Activated CD4-positive, alpha-beta T cell treated with anti-CD3 and anti-CD28 coated beads, Interleukin-2, amount 50 U/mL, for 4 hours (primary cell): ENCODE measurements around the gene SLC39A13.
A peak's percentile ranks its signal among the peaks of the same experiment; 100 is the strongest.

Source experiments
- DNase-seq, 2 experiments: peaks; one replicate each; pipeline ENCODE4 v3.0.0-alpha.2; 2020

SLC39A13 gene

DNA sequence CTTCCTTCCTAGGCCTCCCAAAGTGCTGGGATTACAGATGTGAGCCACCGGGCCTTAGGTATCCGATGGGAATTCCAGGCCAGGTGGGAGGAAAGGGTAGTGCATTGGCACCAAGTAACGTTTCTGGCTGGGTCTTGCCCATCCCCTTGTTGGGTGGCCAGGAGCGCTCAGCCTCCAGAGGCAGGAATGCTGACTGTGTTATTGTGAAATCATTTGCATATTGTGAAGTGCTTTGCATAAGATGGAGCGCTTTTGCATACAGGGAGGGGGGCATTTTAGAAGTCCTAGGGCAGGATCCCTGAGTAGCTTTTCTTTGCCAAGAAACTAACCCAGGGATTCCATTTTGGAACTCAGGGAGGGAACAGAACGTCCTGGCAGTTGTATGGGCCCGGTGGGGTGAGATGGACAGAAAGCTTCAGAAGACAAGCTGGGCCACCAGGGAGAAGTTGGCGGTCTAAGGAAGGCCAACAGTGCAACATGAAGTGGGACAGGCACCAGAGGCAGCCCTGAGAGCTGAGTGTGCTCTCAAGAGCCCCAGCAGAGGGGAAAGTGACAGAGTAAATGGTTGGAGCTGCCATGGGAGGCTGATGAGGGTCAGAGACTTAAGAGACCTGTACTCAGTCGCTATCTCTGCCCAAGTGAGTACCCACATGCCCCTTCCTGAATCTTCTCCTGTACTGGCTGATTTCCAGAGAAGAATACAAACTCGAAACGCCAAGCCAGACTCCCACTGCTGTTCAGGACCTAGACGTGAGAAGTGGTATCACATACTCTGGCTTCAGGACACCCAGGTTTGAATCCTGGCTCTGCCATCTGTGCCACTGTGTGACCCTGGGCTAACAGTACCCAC is 1.3 kb upstream of the SLC39A13 start:
- no peak for DNase-seq

DNA sequence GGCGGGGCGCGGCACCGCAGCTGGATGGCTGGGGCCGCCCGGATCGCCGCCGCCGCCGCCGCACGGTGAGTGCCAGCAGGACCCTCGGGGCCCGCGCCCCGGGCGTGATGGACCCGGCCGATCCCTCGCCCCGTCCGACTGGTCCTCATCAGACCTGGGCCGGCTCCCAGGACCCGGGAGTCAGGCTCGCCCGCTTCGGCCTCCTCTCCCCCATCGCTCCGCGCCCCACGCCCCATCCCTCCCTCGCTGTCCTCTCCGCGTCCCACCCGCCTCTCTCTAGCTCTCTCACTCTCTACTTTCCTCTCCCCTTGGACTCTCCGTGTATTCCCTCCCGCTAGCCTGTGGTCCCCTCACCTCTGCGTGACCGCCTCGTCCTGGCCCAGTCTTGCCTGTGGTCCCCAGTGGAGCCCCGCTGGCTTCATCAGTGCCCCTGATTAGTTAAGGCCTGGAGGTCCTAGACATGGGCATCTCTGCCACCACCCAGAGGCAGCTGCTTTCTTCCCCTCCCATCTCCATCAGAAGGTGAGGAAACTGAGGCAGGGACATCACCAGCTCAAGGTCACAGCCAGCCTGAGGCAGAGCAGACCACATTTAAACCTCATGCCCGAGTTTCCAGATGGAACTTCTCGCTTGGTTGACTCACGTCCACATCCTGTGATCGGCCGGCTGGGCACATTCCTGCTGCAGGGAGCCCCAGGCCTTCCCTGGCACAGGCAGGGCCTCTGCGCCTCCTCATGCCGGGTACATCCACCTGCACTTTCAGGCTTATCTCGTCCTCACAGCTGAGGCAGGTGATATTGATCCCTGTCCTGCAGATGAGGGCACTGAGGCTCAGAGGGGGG is 429 bp downstream of the SLC39A13 start:
- DNase-seq: no peak

DNA sequence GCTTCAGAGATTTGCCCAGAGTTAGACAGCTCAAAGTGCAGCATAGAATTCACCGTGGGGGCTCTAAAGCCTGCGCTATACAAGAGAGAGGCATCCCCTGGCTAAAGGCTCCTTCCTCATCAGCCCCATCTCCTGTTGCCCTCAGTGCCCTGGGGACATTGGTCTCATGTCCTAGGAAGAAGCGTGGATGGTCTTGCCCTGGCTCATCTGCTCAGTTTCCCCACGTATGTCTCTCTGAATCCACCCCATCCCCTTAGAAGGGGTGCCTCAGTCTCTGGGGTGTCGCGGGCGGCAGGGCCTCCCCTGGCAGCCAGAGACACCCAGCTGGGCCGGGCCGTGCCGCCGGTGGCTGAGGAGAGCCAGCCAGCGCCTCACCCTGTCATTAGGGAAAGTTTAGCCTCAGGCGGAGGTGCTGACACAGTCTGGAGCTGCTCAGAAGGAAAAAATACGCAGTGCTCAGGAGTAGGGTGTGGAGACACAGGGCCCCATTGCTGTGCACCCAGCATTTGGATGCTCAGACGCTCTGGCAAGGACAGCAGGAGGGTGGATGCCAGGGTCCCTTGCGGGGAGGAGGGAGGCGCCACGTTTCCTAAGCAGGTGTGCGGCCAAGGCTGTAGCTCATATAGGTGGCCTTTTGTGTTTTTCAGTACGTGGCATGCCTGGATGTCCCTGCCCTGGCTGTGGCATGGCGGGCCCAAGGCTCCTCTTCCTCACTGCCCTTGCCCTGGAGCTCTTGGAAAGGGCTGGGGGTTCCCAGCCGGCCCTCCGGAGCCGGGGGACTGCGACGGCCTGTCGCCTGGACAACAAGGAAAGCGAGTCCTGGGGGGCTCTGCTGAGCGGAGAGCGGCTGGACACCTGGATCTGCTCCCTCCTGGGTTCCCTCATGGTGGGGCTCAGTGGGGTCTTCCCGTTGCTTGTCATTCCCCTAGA is 1.3 kb downstream of the SLC39A13 start:
- no peak for DNase-seq

DNA sequence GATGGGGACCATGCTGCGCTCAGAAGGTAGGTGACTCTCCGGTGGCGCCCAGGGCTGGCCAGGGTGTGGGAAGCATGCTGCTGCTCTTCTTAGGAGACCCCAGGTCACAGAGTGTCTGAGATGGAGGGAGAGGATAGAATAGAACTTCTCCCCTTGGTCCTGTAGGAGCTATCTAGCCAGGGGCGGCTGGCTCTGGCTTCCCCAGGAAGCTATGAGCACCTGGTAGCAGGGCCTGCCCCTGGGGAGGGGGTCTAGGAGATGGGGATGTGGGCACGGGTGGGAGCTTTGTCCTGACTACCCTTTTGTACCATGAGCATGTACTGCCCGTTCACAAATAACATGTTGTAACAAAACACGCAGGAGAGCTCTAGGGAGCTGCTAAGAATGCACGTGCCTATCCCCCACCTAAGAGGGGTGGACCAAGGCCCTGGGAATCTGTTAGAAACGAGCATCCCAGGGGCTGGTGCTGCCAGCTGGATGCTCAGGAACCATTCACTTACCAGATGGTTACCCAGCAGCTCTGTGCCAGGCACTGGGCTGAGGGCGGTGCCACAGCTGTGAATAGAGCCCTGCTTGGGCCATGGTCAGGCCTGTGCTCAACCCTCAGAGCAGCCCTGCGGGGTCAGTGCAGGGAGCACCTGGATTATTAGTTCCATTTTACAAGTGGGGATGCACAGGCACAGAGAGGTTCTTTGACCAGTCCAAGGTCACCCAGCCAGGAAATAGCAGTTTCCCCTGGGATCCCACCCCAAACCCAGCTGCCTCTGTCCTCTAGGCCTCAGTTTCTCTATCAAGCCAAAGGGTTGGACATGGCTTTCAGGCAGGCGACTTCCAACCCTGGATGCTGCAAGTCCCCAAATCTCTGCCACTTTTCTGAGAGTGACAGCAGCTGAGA is 2.2 kb downstream of the SLC39A13 start:
- no peak for DNase-seq

DNA sequence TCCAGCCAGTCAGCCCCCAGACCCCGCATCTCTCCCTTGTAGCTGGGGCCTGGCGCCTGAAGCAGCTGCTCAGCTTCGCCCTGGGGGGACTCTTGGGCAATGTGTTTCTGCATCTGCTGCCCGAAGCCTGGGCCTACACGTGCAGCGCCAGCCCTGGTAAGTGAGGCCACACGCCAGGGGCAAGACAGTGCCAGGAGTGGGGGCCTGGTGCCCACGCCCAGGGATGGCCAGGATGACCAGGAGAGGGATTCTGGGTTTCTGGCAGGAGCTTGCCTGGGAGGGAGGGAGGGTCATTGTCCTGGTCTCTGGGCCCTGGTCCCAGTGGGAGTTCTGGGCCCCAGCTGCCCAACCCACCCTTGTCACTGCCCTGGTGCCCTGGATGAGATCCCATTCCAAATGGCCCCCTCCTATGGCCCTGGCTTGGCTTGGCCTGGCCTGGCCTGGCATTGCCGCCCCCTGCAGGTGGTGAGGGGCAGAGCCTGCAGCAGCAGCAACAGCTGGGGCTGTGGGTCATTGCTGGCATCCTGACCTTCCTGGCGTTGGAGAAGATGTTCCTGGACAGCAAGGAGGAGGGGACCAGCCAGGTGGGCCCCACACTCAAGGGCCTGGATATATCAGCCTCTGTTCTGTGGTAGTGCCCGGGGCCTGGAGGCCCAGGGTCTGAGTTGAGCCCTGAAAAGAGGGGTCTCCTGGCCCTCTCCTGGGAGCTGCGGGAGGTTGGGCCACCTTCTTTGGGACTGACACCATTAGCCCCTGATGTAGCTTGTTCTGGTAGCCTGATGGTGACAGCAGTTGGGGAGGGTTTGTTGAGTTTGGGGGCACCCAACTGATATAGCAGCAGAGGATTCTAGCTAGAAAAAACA is 3.7 kb downstream of the SLC39A13 start:
- DNase-seq: peak; percentile 43 to 45

DNA sequence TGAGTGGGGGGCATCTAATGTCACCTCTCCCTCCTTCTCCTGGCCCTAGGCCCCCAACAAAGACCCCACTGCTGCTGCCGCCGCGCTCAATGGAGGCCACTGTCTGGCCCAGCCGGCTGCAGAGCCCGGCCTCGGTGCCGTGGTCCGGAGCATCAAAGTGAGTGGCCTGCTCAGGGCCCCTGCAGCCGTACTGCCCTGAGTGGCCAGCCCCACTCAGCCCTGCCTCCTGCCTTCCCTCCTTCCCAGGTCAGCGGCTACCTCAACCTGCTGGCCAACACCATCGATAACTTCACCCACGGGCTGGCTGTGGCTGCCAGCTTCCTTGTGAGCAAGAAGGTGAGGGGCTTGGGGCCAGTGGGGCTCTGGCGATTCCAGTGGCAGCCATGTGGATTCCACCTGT is 5.0 kb downstream of the SLC39A13 start:
- DNase-seq: no peak

DNA sequence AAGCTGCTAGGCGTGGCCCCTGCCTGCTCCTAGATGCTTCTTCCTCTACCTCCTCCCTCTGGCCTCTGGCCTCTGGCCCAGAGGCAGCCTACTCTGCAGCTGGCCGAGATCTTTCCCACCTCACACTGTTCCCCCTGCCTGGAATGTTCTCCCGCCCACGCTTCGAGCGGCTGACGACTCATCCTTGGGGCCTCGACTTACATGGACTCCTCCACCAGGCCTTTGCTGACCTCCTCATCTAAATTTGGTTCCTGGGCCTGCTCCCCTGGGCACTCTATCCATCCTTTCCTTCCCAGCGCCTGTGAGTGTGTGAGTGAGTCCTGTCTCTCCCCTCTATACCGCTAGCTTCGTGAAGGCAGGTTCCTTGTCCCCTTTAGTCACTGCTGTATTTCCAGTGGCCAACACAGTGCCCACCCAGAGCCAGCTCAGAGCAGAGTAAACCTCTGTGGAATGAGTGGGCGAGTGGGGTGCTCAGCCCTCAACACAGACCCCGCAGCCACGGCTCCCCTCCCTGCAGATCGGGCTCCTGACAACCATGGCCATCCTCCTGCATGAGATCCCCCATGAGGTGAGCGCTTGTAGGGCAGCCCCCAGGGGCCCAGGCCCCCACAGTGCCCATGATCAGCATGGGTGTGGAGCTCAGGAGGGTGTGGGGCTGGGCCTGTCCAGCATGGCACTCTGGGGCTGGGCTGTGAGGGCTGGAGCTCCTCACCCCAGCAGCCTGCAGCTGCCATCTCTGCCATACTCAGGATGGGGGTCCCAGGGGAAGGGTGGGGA is 5.7 kb downstream of the SLC39A13 start:
- DNase-seq: no peak

DNA sequence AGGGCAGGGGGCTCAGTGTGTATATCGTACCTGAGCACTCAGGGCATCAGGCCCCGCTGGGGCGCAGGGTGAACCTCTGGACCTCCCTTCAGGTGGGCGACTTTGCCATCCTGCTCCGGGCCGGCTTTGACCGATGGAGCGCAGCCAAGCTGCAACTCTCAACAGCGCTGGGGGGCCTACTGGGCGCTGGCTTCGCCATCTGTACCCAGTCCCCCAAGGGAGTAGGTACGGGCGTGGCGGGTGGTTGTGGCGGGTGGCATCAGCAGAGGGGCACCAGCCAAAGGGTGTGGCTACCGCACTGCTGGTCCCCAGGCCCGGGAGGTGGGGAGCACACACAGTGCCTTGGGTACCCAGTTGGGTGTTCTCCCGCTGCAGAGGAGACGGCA is 6.3 kb downstream of the SLC39A13 start:
- DNase-seq: no peak

DNA sequence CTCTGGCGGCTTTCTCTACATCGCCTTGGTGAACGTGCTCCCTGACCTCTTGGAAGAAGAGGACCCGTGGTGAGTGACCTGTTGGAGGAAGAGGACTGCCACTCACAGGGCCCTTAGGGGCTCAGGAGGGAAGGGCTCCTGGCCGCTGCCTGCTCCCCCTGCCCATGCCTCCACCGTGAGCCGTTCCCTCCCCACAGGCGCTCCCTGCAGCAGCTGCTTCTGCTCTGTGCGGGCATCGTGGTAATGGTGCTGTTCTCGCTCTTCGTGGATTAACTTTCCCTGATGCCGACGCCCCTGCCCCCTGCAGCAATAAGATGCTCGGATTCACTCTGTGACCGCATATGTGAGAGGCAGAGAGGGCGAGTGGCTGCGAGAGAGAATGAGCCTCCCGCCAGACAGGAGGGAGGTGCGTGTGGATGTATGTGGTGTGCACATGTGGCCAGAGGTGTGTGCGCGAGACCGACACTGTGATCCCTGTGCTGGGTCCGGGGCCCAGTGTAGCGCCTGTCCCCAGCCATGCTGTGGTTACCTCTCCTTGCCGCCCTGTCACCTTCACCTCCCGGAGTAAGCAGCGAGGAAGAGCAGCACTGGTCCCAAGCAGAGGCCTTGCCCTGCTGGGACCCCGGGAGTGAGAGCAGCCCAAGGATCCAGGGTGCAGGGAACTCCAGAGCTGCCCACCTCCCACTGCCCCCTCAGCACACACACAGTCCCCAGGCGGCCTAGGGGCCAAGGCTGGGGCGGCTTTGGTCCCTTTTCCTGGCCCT is 6.9 kb downstream of the SLC39A13 start:
- no peak for DNase-seq

DNA sequence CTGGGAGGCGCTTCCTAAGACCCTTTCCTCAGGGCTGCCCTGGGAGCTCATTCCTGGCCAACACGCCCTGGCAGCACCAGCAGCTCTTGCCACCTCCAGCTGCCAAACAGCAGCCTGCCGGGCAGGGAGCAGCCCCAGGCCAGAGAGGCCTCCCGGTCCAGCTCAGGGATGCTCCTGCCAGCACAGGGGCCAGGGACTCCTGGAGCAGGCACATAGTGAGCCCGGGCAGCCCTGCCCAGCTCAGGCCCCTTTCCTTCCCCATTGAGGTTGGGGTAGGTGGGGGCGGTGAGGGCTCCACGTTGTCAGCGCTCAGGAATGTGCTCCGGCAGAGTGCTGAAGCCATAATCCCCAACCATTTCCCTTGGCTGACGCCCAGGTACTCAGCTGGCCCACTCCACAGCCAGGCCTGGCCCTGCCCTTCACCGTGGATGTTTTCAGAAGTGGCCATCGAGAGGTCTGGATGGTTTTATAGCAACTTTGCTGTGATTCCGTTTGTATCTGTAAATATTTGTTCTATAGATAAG is 7.6 kb downstream of the SLC39A13 start:
- no peak for DNase-seq

DNA sequence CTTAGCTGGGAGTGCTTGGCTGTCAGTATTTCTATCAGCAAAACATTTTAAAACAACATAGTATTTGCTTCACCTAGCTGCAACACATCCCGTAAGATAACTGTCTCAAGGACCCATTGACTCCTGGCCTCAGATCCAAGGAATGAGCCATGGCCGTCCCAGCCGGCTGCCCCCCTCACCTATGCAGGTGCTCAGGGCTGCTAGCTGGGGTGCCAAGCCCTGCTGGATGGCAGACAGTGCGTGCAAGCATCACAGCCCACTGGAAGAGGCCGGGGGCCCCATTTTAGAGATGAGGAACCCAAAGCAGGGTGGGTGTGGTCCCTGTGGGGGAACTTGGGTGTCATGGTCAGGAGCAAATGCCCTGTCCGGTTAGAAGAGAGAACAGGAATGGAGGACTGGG is 9.3 kb downstream of the SLC39A13 start:
- DNase-seq: no peak

DNA sequence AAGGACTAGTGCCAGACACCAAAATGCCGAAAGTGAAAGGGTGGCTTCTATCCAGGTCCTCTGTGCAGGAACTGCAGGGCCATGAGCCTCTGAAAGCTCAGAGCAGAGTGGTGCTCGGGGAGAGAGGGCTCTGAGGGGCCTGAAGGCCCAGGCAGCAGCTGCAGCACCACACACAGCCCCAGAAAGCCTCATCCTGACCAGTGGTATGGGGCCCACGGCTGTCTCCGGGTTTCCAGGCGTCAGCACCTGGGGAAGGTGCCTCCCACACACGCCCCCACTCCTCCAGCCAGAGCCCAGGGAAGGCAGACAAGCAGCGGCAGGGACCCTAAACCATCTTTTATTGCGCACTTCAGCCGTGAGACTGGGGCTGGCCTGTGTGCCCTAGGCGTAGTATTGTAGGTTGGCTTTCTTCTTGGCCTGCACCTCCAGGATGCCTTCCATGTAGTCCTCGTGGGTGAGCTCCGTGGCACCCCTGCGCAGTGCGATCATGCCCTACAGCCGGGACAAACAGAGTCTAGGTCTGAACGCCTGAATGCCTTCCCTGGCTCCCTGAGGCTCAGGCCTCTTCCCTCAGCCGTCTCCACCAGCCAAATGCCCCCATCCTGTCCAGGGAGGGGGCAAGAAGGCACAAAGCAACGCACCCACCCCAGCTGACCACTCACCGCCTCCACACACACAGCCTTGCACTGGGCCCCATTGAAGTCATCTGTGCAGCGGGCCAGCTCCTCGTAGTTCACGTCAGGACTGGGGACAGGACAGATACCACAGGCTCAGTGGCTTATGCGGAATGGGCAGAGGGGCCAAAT is 10.3 kb downstream of the SLC39A13 start:
- no peak for DNase-seq

DNA sequence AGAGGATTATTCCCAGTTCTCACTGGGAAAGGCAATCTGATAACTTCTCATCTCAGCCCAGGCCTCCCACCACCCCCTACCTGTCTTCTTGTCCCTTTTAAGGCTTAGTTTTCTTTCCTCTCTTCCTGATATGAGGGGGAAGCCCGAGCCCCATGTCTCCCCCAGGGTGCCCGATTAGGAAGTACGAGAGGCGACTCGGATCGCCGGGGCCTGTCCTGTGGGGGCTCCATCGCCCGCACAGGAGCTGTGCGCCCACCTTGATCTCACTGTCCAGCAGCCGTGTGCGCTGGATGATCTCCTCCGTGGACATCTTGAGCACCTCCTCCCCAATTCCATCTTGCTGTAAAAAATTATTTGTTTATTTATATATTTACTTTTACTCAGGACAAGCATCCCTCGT is 17.2 kb downstream of the SLC39A13 start:
- DNase-seq: no peak

DNA sequence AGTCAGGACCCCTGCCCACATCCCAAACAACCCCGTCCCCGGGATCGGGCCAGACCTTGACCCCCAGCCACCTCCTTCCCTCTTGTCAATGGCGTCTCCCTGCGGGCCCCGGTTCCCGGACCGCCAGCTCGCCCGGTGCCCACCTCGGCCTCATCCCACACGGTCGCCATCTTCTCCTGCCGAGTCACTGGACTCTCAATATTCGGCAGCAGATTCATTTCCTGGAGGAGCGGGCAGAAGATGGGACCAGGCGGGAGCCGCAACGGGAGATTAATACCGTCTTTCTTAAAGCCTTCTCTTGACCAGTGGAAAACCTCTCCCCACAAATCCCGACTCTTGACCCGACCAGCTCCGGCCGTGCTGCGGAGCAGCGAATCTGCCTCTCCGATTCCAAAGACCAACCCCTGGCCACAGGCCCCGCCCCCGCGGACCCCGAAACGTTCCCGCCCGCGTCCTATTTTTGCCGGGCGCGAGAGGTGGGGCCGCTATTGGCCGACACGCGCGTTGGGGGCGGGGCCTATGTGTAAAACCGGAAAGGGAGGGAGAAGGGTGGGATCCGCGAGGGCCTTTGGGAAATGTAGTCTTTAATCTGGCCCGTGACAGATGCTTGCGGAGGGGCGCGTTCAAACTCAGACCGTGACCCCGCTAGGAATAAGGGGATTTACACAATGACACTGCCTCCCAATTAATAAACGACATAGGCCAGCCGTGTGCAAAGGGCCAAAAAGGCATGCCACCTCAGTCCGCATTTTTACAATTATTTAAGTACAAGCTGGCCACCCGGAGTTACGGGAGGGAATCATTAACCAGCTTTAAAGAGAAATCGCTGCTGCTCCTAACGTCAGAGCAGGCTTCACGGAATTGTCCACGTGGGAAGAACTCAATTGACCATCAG is 17.9 kb downstream of the SLC39A13 start, which contains the start of gene PSMC3:
Gene PSMC3 (minus strand): TSS at position 378 of the 895 bp plus-strand sequence. CDS start 160 bp downstream, at position 218.
- DNase-seq: peak; percentile 98

DNA sequence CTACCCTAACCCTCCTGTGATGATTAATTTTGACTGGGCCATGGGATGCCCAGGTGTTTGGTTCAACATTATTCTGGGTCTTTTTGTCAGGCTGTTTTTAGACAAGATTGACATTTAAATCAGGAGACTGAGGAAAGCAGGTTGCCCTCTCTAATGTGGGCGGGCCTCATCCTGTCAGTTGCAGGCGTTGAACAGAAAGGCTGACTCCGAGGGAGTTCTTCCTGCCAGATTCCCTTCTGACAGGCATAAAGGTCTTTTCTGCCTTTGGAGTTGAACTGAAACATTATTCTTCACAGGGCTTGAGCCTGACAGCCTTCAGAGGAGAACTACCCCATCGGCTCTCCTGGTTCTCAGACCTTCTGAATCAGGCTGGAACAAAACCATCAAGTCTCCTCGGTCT is 22.1 kb downstream of the SLC39A13 start:
- DNase-seq: no peak

DNA sequence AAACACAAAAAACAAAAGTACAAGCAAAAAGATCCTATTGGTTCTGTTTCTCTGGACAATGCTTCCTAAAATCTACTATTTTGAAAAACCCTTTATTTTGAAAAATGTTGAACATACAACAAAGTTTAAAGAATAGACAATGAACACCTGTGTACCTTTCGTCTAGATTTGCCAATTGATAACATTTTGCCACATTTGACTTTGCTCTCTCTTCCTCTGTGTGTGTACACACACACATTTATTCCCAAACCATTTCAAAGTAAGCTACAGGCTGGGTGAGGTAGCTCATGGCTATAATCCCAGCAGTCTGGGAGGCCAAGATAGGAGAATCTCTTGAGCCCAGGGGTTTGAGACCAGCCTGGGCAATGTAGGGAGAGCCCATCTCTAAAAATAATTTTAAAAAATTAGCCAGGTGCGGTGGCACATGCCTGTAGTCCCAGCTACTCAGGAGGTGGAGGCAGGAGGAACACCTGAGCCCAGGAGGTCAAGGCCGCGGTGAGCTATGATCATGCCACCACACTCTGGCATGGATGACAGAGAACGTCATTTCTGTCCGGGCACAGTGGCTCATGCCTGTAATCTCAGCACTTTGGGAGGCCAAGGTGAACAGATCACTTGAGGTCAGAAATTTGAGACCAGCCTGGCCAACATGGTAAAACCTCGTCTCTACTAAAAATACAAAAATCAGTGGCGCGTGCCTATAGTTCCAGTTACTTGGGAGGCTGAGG is 23.1 kb downstream of the SLC39A13 start:
- DNase-seq: no peak
